ENCODE data around the gene FBXL2.

- no peak for TF ChIP-seq CTCF (conservative IDR thresholded peaks at IDR 0.05 in 1 of 2, IDR thresholded peaks at IDR 0.05 in 1 of 2; ENCODE audit: extremely low read depth in 1 of 2, insufficient read depth in 1 of 2, low read depth in 1 of 2, low read length in 2 of 2)
- TF ChIP-seq EZH2 (IDR thresholded peaks at IDR 0.05; ENCODE audit: borderline replicate concordance, low read length) = no peak
Measured at GRCh38 chr3:33238923-33239322, 38.3 kb upstream of the FBXL2 start.
